Endometrial microvascular endothelial cells (primary cell): ENCODE measurements around the gene CARD19. TPM values are rescaled to one million over a fixed set of nuclear protein-coding genes. Genes with fewer than 3 reads are reported as not detected.

Source experiments
- in situ Hi-C: cut with HindIII; loops from 2 replicates; pipeline ENCODE4 v1.10.0; 2017; ENCODE audit warnings: low sequenced_read_pairs, low pct_unique_long_range_greater_than_20kb; ENCODE audit errors: inconsistent ontology term
- total RNA-seq: library from RNA; depleted of rRNA; stranded (reverse); fragments of >200 nt; gene quantifications from one replicate; pipeline ENCODE4 v1.2.3, GENCODE V29; 2015; ENCODE audit errors: inconsistent ontology term

The CARD19 gene
- total RNA-seq, 1 donor from 2014 or later, result 101 TPM

DNA sequence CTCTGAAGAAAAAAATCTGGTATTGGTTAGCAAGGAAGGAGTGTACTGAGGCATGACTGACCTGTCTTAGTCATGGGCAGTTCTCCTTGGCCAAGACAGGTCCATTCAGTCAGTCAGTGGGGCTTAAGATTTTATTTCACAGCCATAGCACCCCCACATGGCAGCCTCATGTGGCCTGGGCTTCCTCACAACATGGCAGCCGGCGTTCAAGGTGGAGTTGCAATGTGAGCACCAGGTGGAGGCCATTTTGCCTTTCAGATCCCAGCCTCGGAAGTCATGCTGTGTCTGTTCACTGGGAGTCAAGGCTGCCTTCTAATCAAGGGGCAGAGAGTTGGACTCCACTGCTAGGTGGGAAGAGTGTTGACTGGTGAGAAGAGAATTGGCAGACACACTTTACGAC lies 10.3 kb upstream of the CARD19 start:
- in situ Hi-C loops, result no loop called here

DNA sequence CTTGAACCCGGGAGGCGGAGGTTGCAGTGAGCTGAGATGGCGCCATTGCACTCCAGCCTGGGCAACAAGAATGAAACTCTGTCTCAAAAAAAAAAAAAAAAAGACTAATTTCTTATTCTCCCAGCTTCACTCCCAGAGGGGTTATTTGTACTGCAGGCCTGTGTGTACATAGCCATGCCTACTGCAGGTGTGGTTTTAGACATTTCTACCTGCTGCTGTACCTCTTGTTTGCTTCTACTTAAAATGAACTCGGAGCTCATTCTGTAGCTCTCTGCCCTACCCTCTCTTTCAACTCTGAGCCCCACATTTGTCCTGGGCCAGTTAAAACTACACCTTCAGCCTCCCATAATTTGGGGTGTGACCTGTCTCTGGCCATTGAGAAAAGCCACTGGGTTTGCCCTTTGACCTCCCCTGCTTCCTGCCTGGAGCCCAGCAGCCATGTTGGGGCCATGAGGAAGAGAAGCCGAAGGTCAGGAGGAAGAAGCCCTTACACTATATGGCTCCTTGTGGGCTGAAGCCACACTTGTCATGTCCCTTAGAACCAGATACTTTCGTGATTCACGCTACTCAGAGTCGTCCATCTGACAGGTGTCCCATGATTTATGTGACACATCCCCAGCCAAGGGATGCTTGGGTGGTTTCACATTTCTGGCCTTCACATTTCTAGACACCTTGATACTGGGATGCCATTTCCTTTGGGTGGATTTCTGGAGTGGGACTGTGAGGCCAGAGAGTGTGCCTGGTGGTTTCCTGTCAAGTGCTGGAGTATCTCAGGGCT lies 9.4 kb upstream of the CARD19 start:
- in situ Hi-C loops, result no loop called here

DNA sequence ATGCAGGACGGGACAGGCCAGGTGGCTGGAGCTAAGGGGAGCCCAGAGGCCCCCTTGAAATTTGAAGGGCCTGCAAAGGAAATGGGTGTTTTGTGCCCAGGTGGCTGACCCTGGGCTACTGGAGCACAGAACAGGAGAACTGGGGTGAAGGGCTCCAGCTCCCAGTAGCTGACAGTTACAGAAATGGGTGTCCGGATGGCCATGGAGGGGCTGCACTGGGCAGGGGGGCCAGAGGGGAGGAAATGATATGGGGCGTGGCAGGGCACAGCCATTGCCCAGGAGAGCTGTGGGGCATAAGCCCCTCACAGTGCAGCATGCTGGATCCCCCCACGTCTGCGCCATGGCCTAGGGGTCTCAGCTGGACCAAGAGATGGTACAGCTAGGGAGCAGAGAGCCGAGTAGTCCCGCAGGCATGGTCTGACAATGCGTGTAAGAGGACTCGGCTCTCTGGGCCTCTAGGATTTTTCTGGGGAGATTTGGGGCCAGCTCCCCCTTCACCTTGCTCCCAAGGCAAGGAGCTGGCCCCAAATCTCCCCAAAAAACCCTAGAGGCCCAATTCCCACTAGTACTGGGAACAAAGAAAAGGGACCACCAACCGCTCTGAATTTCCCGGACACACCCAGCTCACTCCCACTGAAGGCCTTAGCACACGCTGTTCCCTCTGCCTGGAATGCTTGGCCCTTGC lies 7.9 kb upstream of the CARD19 start:
- in situ Hi-C loops, result no loop called here

DNA sequence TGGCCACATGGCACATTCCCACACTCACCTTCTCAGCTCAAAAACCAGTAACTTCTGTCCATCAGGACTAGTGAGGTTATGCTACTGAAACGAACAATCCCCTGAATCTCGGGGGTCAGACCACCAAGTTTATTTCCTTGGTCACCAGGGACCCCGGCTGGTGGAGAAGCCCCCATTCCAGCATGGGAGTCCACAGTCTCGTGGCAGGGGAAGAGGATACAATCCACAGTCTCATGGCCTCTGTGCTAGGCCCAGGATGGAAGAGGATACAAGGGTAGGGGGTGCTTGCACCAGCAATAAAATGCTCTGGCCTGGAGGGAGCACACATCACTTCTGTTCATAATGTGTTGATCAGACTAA lies 7.4 kb upstream of the CARD19 start:
- in situ Hi-C loops, result no loop called here

DNA sequence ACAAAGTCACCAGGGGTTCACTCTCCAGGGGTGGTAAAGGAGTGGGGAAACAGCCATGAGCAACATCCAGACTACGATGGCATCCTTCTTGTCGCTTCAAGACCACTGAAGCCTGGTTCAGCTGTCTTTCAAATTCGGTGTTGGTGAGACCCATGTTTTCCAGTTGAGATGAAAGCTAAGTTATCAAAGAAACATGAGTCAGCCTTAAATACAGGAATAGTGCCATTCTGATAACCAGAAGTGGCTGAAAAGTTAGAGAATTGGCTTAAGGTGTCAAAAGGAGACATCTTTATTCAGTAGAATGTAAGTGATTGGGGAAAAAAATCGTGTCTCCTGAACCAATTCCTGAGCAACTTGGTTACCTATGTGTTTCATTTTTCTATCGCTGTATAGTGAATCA lies 7.0 kb upstream of the CARD19 start:
- in situ Hi-C loops, result no loop called here

DNA sequence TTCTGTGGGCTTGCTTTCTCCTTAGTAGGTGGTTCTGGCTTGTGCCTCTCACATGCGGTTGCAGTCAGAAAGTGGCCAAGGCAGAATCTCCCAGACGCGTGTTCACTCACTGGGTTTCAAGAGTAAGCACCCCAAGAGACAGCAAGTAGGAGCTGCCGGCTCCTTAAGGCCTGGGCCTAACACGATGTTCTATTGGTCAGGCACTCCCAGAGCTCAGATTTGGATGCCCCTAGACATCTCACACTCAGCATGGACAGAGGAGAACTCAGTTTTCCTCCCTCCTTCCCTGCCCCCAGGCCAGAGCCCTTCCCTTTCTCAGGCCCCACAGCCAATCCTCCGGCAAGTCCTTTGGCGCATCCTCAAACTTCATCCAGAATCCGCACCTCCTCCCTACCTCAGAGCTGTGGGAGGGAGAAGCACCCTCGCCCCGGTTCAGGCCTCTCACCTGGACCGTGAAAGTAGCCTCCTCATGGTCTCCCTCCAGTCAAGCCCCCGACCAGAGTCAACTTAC lies 6.5 kb upstream of the CARD19 start:
- in situ Hi-C loops, result no loop called here

DNA sequence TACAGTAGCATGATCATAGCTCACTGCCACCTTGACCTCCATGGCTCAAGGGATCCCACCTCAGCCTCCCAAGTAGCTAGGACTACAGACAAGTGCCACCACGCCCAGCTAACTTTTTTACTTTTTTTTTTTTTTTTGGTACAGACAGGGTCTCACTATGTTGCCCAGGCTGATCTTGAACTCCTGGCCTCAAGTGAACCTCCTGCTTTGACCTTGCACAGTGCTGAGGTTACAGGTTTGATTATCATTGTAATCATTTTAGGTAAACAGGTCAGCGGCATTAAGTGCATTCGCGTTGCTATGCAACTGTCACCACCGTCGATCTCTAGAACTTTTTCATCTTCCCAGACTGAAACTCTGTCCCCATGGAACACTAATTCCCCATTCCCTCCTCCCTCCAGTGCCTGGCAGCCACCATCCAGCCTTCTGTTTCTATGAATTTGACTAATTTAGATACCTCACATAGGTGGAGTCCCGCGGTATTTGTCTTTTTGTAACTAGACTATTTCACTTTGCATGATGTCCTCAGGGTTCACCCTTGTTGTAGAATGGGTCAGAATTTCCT lies 5.8 kb upstream of the CARD19 start:
- in situ Hi-C loops, result no loop called here

DNA sequence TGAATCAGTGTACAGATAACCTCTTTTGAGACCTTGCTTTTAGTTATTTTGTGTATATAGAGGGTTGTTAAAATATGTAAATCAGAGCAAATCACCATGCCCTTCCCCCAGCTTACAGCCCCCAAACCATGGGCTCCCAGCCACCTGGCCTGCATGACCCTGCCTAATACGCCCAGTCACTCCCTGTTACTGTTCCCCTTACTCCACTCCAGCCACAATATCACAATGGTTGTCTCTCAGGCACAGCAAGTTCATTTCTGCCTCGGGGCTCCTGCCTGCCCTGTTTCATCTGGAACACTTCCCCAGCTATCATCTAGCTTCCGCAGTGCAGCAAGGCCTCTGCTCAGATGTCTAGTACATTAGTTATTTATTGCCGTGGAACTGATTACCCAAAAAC lies 5.0 kb upstream of the CARD19 start:
- in situ Hi-C loops, result no loop called here

DNA sequence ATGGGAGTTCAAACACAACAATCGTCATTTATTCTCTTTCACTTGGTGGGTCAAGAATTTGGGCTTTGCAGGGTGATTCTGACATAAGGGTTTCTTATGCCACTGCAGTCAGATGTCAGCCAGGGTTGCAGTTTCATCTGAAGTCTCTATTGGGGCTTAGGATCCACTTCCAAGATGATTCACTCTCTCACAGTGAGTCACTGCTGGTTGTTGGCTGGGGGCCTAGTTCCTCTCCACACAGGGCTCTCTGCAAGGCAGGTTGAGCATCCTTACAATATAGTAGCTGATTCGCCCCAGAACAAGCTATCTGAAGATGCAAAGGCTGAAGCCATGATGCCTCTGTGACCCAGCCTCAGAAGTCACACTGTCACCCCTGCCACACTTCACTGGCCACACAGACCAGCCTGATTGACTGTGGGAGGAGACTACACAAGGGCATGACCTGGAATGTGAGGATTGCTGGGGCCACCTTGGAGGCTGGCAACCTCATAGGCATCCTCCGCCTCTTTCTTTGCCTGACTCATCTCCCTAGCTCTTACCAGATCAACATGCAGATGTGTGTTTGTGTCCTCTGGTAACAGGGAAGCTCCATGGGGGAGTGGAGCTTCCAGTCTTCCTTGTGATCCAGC lies 4.5 kb upstream of the CARD19 start:
- in situ Hi-C loops, result no loop called here

DNA sequence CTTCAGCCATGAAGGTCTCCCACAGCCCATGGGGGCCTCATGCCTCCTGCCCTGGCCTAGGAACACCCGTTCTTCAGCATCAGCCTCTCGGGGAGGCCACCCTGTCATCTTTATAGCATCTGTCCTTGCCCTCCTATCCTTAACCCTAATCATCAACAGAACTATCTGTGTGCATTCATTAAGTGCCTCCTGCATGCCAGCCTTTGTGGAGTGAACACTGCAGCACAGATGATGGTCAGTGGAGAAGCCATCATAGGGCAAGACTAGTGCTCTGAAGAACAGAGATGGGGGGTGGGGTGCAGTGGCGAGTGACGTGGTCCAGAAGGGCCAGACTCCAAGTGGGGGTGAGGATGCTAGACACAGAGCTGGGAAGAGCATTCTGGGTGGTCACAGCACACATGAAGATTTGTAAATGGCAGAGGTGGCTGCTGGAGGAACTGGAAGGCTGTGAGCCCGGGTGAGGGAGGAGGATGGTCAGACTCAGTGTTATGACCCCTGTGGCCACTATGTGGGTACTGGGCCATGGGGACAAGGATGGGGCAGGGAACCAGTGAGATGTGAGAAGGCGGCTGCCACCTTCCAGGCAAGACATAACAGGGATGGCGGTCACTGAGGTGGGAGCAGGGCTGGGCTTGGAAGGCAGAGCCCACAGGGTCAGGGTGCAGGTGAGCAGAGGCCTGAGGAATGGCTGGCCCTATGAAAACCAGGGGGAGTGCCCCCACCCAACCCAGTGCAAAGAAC lies 3.6 kb upstream of the CARD19 start:
- in situ Hi-C loops, result no loop called here

DNA sequence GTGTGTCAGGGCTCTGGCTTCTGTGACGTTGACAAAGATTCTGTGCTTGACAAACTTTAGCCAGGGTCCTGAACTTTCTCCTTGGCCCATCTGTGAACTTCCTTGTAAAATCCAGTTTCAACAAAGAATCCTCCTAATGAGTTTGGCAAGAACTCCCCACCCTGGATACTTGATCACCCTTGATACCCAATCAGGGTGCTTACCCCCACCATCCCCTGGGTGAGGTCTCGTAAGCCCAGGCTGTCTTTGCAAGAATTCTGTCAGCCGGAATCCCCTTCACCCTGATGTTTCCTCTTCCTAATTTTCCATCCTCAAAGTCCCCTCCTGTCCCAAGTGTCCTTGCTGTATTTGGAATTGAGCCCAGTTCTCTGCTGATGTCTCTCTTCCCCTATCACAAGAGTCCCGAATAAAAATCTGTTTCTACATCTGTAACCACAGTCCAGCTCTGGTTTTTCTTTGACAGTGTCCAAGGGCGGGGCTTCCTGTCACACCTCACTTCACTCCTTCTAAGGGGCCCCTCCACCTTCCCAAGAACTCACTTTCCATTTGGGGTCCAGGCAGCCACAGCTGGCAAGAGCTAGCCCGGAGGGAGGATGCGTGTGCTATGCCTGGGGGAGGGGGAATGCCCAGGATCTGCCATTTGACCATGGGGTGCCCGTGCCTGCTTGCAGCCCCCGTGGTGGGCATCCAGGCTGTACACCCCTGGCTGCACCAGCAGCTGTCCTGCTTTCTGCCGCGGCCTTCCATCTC lies 2.7 kb upstream of the CARD19 start:
- in situ Hi-C loops, result no loop called here

DNA sequence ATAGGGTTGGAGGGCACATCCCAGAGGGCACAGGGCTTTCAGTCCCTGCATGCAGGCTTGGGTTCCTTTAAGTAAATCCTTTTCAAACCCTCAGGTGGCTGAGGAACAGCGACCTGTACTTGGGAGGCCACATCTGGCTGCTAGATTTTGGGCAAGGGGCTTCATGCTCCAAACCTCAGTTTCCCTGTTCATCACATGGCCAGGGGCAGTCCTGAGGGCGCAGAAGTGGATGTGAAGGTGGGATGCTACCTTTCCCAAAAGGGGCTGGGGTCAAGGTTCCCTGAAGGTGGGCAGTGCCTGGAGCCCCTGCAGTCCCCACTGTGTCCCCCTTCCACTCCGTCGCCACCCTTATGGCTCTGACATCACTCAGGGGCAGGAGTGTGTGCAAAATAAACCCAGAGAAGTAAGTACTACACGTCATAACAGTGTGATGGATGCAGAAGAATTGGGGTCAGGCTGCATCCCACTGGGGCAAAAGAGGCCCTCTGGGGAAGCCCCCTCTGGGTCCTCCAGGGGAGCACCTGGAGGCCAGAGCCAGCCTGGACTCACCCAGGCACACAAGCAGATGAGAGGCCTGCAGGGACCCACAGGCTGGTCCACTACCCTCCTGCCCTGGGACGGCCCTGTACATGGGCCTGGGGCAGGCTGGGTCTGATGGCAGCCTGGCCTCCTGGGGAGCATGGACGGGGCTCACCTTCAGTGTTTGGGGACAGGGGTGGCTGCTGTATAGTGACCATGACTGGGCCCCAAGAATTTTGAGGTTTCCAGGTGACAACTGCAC lies 1.9 kb upstream of the CARD19 start:
- in situ Hi-C loops, result no loop called here

DNA sequence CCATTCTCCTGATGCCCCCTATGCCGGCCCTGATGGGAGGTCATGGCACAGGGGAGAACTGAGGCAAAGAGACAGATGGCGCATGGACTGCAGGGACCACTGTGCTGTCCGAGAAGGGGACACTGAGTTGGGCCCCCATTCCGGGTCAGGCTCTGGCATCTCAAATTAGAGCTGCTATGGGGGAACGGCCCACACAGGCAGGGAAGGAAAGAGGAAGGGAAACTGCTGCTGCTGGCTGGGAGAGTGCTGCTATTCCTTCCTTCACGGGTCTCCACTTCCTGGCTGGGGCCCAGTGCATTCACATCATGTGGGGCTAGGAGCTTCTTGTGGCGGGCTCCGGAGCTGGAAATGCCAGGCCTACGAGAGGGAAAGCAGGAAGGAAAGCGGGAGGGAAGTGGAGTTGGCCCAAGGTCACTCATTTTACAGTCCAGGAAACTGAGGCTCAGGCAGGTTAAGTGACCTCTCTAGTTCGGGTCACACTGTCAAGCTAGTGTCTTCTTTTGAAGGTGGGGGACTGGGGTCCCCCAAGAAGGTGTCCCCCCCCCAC lies 1.3 kb upstream of the CARD19 start:
- in situ Hi-C loops, result no loop called here

DNA sequence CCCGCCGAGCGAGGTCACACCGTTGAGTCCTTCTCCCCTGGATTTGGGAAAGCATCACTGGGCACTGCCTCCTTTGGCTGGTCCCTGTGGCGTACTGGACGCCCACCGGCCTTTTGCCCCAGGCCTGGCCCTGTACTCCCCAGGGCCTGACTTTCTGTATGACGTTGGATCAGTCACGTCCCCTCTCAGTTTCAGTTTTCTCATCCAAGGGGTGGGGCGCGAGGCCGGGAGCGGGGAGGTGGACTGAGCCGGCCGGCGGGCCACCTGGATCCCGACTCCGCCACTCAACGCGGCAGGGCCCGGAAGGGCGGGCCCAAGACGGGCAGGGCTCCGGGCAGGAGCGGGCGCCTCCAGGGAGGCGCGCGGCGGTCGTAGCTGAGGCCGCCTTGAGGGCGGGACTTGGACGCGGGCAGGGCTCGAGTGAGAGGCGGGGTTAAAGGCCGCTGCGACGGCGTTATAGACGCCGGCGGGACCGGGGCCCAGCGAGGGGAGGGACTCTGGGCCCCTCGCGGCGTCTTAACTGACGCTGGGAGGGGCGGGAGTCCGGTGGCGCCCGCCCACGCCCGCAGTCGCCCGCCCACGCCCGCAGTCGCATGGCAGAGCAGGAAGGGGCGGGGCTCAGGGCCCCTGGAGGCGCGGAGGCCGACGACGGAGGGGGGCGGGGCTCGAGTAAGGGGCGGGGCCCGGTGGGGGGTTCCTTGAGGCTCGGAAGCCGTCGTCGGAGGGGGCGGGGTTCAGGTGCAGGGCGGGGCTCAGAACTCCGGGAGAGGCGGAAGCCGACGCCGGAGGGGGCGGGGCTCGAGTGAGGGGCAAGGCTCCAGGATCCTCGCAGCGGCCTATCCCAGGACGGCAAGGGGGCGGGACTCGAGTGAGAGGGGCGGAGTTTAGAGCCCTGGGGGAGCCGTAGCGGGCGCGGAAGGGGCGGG lies 549 bp upstream of the CARD19 start:
- in situ Hi-C loops, result no loop called here

DNA sequence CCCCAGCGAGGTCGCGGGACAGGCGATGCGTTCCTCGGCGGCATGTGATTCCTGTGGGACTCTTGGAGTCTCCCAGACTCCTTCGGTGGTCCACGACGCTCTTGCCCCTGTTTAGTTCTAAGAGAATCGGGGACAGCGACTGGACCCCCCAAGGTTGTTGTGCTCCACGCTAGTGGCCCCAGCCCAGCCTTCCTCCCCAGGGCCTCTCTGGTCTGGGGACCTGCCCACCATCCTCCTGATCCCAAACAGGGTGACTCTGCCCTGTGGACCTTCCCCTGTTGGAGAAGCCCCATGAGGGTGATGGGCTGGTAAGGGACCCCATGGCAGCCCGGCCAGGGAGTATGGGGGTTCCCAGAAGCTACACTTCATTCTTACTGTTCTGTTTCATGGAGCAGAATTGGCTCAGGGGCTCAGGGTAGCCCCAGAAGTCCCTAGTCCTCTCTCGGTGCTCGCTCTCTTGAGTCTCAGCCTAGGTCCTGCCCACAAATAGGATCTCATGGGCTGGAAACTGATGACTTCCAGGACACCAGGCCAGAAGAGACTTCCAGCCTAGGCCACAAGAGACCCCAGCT lies 880 bp downstream of the CARD19 start:
- in situ Hi-C loops, result no loop called here

DNA sequence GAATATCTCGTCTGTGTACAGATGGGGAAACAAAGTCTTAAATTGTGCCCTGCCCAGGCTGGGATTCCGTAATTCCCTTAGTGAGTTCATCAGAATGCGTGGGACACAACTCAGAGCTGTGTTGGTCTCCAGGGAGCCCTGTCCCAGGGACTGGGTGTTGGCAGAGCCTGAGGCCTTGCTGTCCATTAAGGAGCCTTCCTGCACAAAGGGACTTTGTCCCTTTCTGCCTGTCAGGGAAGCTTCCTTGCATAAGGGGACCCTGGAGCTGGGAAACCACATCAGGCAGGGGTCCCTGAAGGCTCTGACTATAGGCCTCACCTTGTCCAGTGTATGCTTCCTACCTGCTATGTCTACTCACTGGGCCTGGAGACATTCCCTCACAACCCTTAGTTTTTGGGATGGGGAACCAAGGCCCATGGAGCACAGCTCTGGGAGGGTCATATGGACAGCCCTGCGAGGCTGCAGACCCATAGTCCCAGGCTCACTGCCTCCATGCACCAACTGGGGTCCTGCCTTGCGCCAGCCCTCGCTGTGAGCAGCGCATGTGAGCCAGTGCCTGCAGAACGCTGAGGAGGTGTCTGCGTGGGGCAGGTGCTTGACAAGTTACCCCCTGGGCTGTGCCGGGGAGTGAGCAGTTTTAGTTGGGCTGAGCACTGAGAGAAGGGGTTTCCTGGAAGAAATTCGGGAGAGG lies 1.6 kb downstream of the CARD19 start:
- in situ Hi-C loops, result no loop called here
